CD1c-positive myeloid dendritic cell (primary cell): Measurements from ENCODE around the gene ATF5.

Experiments used
- DNase-seq: peaks from one replicate; pipeline ENCODE4 v3.0.0-alpha.2; 2016; ENCODE audit errors: extremely low spot score

The ATF5 gene

DNA sequence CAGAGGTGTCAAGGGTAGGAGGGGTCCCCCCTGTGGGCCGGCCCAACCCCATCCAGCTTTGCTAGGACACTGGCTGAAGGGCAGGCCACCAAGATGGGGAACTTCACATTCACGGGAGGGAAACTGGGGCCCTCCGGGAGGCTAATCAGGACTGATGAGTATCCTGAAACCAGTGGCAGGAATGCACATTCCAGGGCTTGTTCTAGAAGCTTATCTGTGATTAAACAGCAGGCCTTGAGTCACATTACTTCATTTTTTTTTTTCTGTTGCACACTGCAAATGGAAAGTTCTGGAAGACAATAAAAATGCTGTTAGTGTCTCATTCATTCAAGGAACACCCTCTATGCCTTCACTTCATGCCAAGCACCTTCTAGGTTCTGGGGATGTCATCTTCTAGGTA is 47.5 kb downstream of the ATF5 start:
- no peak for DNase-seq

DNA sequence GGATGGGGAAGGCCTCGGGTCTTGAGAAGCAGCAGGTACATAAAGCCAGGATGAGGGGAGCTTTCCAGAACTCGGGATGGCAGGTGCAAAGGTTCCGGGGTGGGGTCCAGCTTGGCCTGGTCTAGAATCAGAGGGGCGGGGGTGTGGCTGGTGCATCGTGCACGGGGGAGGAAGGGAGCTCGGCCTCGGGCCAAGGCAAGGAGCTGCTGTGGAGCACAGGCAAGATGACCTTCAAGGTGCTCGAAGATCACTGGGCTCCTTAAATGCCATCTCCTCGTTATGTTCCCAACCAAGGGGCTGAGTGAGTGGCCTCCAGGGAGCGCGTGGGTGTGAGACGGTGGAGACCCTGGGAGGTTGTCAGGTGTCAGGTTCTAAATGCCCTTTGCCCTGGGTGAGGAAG is 48.1 kb downstream of the ATF5 start:
- DNase-seq: no peak

DNA sequence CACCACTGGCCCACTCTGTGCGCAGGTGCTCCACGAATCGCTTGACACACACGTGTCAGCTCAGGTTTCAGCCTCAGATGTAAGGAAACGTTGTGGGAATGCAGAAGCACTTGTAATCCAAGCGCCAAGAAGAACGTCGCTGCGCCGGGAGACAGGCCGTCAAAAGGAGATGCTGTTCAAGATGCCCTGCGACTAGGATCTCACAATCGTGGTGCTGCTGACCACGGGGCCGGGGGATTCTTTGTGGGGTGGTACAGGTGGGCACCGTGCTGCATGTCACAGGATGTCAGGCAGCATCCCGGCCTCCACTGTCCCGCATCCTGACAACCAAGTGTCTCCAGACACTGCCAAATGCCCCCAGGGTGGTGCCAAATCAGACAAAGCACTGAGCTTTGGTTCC is 48.9 kb downstream of the ATF5 start:
- no peak for DNase-seq

DNA sequence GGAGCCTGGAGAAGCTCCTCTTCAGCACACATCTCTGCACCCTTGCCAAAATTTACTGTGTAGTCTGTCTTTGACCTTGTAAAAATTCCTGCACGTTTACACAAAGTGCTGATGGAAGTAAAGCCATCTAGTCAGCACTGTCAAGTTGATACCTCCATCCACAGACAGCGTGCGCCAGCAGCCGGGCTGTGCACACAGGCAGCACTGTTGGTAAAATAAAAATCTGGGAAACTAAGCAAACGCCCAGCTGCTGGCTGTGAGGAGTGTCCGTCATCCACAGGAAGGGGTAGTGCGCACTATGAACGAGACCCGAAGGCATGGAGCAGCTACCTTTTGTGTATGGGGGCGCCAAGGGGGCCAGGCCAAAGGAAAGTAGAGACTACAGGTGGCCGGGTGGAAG is 49.3 kb downstream of the ATF5 start:
- DNase-seq: no peak

DNA sequence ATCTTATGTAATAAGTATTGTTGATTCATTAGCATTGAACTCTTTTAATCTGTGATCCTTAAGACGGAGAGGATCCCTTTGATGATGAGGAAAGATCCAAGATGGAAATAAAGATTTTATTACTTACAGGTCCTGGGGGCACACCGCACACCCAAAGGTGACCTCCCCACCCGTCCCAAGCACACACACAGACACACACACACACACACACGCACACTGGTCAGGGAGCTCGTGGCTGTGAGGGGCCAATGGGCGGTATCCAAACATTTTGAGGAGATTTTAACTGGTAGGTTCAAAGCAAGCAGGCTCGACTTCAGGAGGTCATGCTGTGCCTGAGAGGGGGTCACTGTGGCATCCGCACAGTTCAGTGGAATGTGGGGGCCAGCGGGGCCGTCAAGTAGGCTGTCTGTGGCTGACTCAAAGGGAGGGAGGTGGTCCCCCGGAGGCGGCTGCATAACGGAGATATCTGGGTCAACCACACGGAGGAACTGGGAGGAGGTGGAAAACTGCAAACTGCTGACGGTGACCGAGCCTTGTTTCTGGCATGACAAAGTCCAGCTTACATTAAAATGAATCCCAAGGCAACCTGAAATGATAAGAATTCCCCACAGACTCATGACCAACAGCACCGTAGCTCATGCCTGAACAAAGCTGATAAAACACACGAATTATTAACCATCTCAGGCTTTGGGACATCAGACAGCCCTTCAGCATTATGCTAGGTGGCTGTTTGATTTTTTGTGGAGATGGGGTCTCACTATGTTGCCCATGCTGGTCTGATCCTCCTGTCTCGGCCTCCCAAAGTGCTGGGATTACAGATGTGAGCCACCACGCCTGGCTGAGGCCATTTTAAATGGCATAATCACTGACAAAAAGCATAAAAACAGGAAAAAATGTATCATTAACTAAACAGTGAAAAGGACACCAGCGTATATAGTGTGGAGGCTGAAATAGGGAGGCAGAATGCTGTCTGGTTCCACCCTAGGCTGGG is 52.9 kb downstream of the ATF5 start:
- DNase-seq: no peak
